ENCODE data around the gene MBLAC1.

The MBLAC1 gene

GRCh38 chr7:100098913-100099312 is 27.9 kb upstream of the MBLAC1 start:
- DNase-seq: no peak

GRCh38 chr7:100099452-100099851 is 27.3 kb upstream of the MBLAC1 start:
- no peak for DNase-seq

- DNase-seq: peak; percentile 91
Measured at GRCh38 chr7:100100420-100101015, 26.2 kb upstream of the MBLAC1 start.

GRCh38 chr7:100101016-100101862 is 25.5 kb upstream of the MBLAC1 start, which contains the start of the genes AP4M1 and MCM7:
TSS of gene AP4M1 (plus strand) at chr7:100101643. CDS start at chr7:100101715, 72 bp downstream.
TSS of gene MCM7 (minus strand) at chr7:100101397. CDS start at chr7:100101294, 103 bp downstream.
- peak; percentile 96 for DNase-seq

- DNase-seq: no peak
Measured at GRCh38 chr7:100102950-100103840, 23.6 kb upstream of the MBLAC1 start.

- DNase-seq: no peak
Measured at GRCh38 chr7:100105534-100105933, 21.2 kb upstream of the MBLAC1 start.

DNA sequence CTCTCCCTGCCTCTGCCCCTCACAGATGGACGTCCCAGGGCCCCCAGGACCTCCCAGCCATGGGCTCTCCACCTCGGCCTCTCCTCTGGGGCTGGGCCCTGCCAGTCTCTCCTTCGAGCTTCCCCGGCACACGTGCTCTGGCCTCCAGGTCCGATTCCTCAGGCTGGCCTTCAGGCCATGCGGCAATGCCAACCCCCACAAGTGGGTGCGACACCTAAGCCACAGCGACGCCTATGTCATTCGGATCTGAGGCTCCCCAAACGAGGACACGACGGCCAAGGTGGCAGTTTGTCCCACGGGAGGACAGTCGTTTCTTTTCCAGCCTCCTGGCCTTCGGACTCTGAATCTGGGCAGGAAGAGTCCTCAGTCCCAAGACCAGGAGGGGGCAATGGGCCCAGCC is 20.1 kb upstream of the MBLAC1 start:
- DNase-seq: no peak

GRCh38 chr7:100107125-100107737 is 19.5 kb upstream of the MBLAC1 start:
- DNase-seq: no peak

DNA sequence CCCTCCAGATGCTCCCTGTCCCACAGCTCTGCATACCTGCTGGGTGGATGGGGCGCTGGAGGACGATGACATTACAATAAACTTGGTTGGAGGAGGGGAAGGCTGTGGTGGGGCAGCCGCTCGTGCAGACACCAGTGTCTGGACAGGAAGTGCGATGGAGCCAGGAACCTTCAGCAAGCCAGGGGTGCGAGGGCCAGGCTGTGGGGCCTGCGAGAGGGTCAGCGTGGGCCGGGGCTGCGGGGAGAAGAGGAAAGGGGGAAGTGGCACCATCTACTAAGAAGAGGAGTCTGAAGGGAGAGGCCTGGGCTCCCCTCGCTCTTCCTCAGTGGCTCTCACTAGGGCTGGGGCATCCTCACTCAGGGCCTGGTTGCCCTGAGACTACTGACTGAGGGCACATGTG is 18.9 kb upstream of the MBLAC1 start:
- no peak for DNase-seq

DNA sequence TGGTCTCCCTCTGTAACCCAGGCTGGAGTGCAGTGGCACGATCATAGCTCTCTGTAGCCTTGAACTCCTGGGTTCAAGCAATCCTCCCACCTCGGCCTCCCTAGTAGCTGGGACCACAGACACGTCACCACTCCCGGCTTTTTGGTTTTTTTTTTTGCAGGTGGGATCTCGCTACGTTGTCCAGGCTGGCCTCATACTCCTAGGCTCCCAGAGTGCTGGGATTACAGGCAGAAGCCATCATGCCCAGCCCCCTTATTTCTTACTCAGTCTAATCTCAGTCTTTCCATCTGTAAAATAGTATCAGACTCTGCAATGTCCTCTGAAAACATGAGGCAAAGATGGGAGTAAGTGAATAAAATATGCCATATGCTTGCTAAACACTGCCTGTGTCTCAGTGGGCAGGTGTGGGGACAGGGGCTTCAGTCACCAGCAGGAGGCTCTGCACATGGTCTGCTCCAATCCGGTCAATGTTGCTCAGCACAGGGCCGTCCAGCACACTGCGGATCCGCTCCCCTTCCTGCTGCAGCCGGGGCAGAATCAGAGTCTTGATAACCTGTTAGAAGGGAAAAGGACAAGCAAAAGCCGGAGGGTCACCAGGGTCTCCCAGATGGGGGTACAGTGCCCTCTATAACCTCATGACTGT is 17.1 kb upstream of the MBLAC1 start:
- no peak for DNase-seq

DNA sequence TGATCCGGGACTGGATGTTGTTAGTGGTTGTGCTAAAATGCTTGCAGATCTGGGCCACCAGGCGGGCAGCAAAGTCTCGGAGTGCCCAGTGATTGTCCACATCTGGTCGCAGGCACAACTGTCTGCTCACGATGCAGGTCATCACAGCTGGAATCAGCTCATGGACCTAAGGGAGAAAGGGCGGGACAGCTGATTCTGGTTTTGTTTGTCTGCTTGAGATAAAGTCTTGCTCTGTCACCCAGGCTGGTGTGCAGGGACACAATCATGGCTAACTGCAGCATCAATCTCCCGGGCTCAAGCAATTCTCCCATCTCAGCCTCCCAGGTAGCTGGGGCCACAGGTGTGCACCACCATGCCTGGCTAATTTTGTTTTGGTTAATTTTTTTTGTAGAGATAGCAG is 15.6 kb upstream of the MBLAC1 start:
- DNase-seq: no peak

- DNase-seq: no peak
Measured at GRCh38 chr7:100111914-100112313, 14.9 kb upstream of the MBLAC1 start.

DNA sequence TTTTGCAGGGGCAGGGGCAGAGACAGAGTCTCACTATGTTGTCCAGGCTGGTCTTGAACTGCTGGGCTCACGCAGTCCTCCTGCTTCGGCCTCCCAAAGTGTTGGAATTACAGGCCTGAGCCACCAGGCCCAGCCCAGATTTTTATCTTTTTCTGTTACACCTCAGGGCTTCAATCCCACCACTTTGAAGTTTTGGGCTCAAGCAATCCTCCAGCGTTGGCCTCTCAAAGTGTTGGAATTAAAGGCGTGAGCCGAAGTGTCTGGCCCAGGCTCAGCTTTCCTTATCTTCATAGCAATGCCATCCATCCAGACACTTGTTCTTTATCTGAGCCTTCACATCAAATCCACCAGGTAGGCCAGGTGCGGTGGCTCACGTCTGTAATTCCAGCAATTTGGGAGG is 11.7 kb upstream of the MBLAC1 start:
- DNase-seq: no peak

DNA sequence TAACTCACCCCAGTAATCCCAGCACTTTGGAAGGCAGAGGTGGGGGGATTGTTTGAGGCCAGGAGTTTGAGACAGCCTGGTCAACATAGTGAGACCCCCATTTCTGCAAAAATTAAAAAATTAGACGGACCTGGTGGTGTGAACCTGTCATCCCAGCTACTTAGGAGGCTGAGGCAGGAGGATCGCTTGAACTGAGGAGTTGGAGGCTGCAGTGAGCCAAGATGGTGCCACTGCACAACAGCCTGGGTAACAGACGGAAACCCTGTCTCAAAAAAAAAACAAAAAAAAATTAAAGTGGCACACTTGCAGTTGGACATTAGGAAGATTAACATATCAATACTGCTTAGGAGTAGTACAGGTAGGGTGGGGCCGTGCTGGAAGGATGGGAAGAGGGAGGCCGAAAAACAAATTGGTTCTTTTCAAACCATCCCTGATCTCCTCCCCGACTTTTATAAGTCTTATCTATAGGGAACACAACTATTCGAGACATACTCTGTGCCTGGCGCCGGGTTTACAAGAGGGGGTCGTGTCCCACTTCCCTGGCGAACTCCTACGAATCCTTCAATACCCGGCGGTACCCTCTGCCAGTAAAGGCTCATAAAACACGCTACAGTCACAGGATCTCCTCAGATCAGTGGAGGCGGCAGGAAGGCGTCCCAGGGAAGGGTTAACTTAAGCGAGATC is 8.2 kb upstream of the MBLAC1 start:
- no peak for DNase-seq

- DNase-seq: peak; percentile 93
Measured at GRCh38 chr7:100119072-100119969, 7.4 kb upstream of the MBLAC1 start, which contains the start of the genes CNPY4 and TAF6. TSS of gene CNPY4 (plus strand) at chr7:100119634. CDS start at chr7:100119745, 111 bp downstream. TSS of gene TAF6 (minus strand) at chr7:100119358. CDS start at chr7:100114209, 5,149 bp downstream.

DNA sequence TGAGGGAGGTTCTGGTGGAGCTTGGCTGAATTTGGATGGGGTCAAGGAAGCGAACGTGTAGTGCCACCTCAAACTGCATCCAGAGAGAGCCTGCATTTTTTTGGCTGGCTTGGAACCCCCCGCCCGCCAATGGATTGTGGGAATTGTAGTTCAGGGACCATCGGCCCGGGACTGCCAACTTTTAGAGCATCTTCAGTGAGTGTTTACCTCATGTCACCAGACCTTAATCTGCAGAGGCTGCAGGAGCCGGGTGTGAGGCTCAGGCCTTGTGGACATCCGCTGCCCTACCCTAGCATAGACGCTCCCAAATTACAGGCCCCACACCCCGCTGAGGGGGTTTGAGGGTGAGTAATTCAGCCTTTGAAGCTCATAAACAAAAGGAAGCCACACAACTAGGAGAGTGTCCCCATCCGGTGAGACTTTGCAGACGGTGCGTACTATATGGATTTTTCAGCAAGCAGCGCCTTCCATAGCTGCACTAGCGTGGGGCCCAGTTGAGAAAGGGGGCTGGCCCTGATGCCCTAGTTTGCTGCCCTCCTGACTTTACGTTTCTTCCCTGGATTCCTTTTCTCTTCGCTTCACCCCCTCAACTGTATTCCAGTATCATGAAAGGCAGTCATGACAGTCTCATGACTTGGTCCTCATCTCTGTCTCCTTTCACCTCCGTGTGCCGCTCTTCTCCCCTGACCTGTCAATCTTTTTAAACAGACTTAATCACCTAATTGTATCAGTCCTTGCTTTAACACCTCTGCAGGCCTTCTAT is 6.6 kb upstream of the MBLAC1 start:
- DNase-seq: no peak

GRCh38 chr7:100120733-100121036 is 6.1 kb upstream of the MBLAC1 start:
- DNase-seq: no peak

GRCh38 chr7:100122067-100122466 is 4.7 kb upstream of the MBLAC1 start:
- DNase-seq: peak; percentile 84

DNA sequence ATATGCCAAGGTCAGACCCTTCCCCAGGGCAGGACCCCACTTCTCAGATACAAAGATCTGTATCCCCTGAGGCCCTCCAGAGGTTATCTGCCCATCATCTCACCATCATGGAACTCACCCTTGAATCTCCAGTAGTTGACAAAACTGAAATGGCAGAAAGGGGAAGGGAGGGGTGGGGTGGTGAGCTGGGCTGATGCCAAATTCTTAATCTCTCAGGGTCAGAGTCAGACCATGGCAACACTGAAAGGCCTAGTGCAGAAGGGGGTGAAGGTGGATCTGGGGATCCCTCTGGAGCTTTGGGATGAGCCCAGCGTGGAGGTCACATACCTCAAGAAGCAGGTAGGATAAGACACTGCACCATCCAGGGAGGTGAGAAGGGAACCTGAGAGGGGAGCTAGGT is 4.2 kb upstream of the MBLAC1 start:
- no peak for DNase-seq
